Measurements from ENCODE around the gene CRYBG3. TPM values are rescaled to one million over a fixed set of nuclear protein-coding genes. Genes with fewer than 3 reads are reported as not detected.

CRYBG3 gene
- total RNA-seq = 28.1 and 31.5 TPM in 2 replicates

GRCh38 chr3:97821774-97822358, at the start of gene CRYBG3:
Gene CRYBG3, plus strand, starts transcription at chr3:97822011. Its CDS starts 196 bp downstream, at chr3:97822207.

DNA sequence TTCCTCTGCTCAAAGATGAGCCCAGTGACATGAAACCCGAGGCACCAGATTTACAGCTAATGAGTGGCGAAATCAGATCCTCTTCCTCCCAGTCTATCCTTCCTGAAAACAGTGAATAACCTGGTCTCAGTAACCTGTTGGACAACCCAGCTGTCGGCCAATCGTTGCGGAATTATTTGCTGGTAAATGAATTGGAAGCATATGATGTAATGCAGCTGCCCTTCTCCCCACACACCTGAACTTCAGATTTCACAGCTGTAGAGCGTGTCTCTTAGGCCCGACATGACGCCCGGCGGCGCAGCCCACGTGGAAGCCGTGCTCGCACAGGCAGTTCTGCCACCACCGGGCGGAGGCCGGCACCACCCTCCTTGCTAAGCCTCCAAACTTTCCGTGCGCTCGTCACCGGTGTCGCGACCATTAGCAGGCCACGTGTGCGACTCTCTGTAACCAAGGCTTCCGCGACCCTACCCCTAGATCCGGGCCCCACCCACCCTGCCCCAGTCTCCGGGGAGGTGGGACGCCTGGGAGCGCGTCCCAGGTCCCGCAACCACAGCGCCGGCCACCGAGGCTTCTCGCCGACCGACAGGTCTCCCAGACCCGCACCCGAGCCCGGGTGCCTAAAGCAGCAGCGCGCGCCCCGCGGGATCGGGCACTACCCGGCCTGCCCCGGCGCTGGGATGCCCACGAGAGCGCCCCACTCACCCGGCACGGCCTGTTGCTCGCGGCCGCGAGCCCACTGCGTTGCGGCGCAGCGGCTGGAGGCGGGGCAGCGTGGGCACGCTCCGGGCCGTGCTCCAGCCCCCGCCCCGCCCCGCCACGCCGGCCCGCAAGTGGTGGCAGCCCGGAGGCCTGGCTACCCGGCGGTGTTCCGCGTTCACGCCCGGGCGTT, 150.1 kb downstream of the CRYBG3 start, which contains the start of gene RIOX2:
Gene RIOX2, minus strand, starts transcription at position 753 of the 889 bp plus-strand sequence. CDS start 4,838 bp downstream, outside the sequence.

Other genes starting within 250 kb of the CRYBG3 start
- gene ARL6, start 57.3 kb upstream of the CRYBG3 start, total RNA-seq = 14.1 and 16.0 TPM in 2 replicates
- gene RIOX2, start 150.4 kb downstream of the CRYBG3 start, total RNA-seq = 24.2 and 30.2 TPM in 2 replicates
- gene GABRR3, start 213.3 kb downstream of the CRYBG3 start, total RNA-seq = not detected in 2 replicates

All from articular chondrocyte of knee joint (primary cell).